ENCODE data around the gene TLE1.

GRCh38 chr9:81720450-81721086 is 31.2 kb upstream of the TLE1 start:
- no peak for TF ChIP-seq CTCF (IDR thresholded peaks at IDR 0.05)
- TF ChIP-seq POLR2A (IDR thresholded peaks at IDR 0.05): no peak

Measured in Peyer's patch (tissue), 4 donors.